Immature natural killer cell (primary cell): ENCODE data around the gene ECI1. TPM values are rescaled to one million over a fixed set of nuclear protein-coding genes. Genes with fewer than 3 reads are reported as not detected.

Experiments used
- DNase-seq, 3 donors: peaks; one replicate each; pipeline ENCODE4 v3.0.0; 2022; ENCODE audit warnings: mixed read lengths in 1 of 3
- H3K27ac Mint-ChIP-seq, 6 donors: one replicate each; pipeline ENCODE4 v1.8.0; 2020; ENCODE audit warnings: mixed read lengths in 6 of 6, mild to moderate bottlenecking in 5 of 6, inconsistent platforms in 4 of 6, moderate library complexity in 3 of 6
- H3K27me3 Mint-ChIP-seq, 3 donors: one replicate each; pipeline ENCODE4 v1.8.0; 2020 to 2021; ENCODE audit warnings: low read depth in 3 of 3, mild to moderate bottlenecking in 3 of 3, mixed read lengths in 3 of 3, moderate library complexity in 3 of 3, inconsistent platforms in 1 of 3
- H3K36me3 Mint-ChIP-seq, 3 donors: one replicate each; pipeline ENCODE4 v1.8.0; 2020; ENCODE audit warnings: mixed read lengths in 3 of 3, inconsistent platforms in 2 of 3, mild to moderate bottlenecking in 2 of 3
- H3K4me1 Mint-ChIP-seq, 2 donors: one replicate each; pipeline ENCODE4 v1.8.0; 2020; ENCODE audit warnings: inconsistent platforms in 2 of 2, mild to moderate bottlenecking in 2 of 2, mixed read lengths in 2 of 2, moderate library complexity in 1 of 2
- H3K4me3 Mint-ChIP-seq, 5 donors: one replicate each; pipeline ENCODE4 v1.8.0; 2020; ENCODE audit warnings: mild to moderate bottlenecking in 5 of 5, mixed read lengths in 5 of 5, inconsistent platforms in 3 of 5, moderate library complexity in 3 of 5
- H3K9me3 Mint-ChIP-seq, 6 donors: one replicate each; pipeline ENCODE4 v1.8.0; 2020; ENCODE audit warnings: mild to moderate bottlenecking in 6 of 6, mixed read lengths in 6 of 6, inconsistent platforms in 4 of 6, moderate library complexity in 3 of 6
- polyA plus RNA-seq, 3 donors: library from polyadenylated mRNA; unstranded; fragments of 300-500 nt; fragmentation: Illumina TruSeq; gene quantifications; one replicate each; pipeline ENCODE4 v1.2.3, GENCODE V29; 2021

ECI1 gene
- polyA plus RNA-seq, 3 donors from 2014 or later: 40.4 to 67.8 (median 42.2) TPM

- Mint-ChIP-seq H3K4me1 (peaks cover 0 to 2% of the 10 kb centered on the region in 2 donors), H3K4me3 (no peak overlapping the region), H3K27ac (no peak overlapping the region), H3K36me3 (peaks cover 0 to 8% (median 7%) of the 10 kb centered on the region in 3 donors), H3K27me3 (peaks cover 2 to 3% (median 2%) of the 10 kb centered on the region in 3 donors), H3K9me3 (peaks cover 0 to 2% (median 0%) of the 10 kb centered on the region in 6 donors)
- no peak for DNase-seq
Observed at GRCh38 chr16:2238838-2239675, 12.3 kb downstream of the ECI1 start.

GRCh38 chr16:2238150-2238837, 13.1 kb downstream of the ECI1 start:
- Mint-ChIP-seq H3K27ac (no peak overlapping the region), H3K27me3 (peaks cover 2 to 3% (median 2%) of the 10 kb centered on the region in 3 donors), H3K36me3 (peaks cover 0 to 8% (median 7%) of the 10 kb centered on the region in 3 donors), H3K4me3 (no peak overlapping the region), H3K4me1 (peaks cover 0 to 2% of the 10 kb centered on the region in 2 donors), H3K9me3 (peaks cover 0 to 2% (median 0%) of the 10 kb centered on the region in 6 donors)
- no peak for DNase-seq

- H3K36me3 Mint-ChIP-seq: peaks cover 0 to 8% (median 7%) of the 10 kb centered on the region in 3 donors
- peaks cover 2 to 3% (median 3%) of the 10 kb centered on the region in 3 donors for H3K27me3 Mint-ChIP-seq
- H3K4me1 Mint-ChIP-seq: peaks cover 0 to 2% of the 10 kb centered on the region in 2 donors
- DNase-seq: no peak
- peaks cover 0 to 2% (median 0%) of the 10 kb centered on the region in 6 donors for H3K9me3 Mint-ChIP-seq
- no peak overlapping the region for H3K4me3 Mint-ChIP-seq
- no peak overlapping the region for H3K27ac Mint-ChIP-seq
Observed at GRCh38 chr16:2237493-2238149, 13.8 kb downstream of the ECI1 start.

- no peak for DNase-seq
Observed at GRCh38 chr16:2237102-2237482, 14.3 kb downstream of the ECI1 start.

GRCh38 chr16:2236337-2237101, 14.9 kb downstream of the ECI1 start, which contains the start of gene DNASE1L2:
TSS of gene DNASE1L2 (plus strand) at chr16:2236444. CDS start at chr16:2236817, 373 bp downstream.
- Mint-ChIP-seq H3K9me3 (peaks cover 0 to 2% (median 0%) of the 10 kb centered on the region in 6 donors), H3K27me3 (peaks cover 2 to 3% (median 2%) of the 10 kb centered on the region in 3 donors), H3K27ac (no peak within 1 kb of the TSS), H3K4me1 (peaks cover 0 to 2% of the 10 kb centered on the region in 2 donors), H3K4me3 (no peak within 1 kb of the TSS), H3K36me3 (peaks cover 0 to 4% (median 3%) of the 10 kb centered on the region in 3 donors)
- no peak for DNase-seq

More at GRCh38 chr16:2237102-2237482, 14.3 kb downstream of the ECI1 start:
- H3K9me3 Mint-ChIP-seq: peaks cover 0 to 2% (median 0%) of the 10 kb centered on the region in 6 donors
- H3K27me3 Mint-ChIP-seq: peaks cover 2 to 3% (median 2%) of the 10 kb centered on the region in 3 donors
- H3K36me3 Mint-ChIP-seq: peaks cover 0 to 4% (median 3%) of the 10 kb centered on the region in 3 donors
- H3K27ac Mint-ChIP-seq: no peak overlapping the region
- no peak overlapping the region for H3K4me3 Mint-ChIP-seq
- peaks cover 0 to 2% of the 10 kb centered on the region in 2 donors for H3K4me1 Mint-ChIP-seq

- no peak overlapping the region for H3K4me3 Mint-ChIP-seq
- peaks cover 0 to 2% of the 10 kb centered on the region in 2 donors for H3K4me1 Mint-ChIP-seq
- DNase-seq: no peak
- H3K36me3 Mint-ChIP-seq: peaks cover 0 to 4% (median 3%) of the 10 kb centered on the region in 3 donors
- H3K27me3 Mint-ChIP-seq: peaks cover 2 to 3% (median 2%) of the 10 kb centered on the region in 3 donors
- no peak overlapping the region for H3K27ac Mint-ChIP-seq
- H3K9me3 Mint-ChIP-seq: peaks cover 0 to 2% (median 0%) of the 10 kb centered on the region in 6 donors
Observed at GRCh38 chr16:2235695-2236336, 15.6 kb downstream of the ECI1 start.

GRCh38 chr16:2235234-2235651, 16.1 kb downstream of the ECI1 start:
- H3K9me3 Mint-ChIP-seq: peaks cover 0 to 2% (median 0%) of the 10 kb centered on the region in 6 donors
- peaks cover 0 to 2% of the 10 kb centered on the region in 2 donors for H3K4me1 Mint-ChIP-seq
- H3K4me3 Mint-ChIP-seq: no peak overlapping the region
- DNase-seq: no peak
- peaks cover 0 to 4% (median 3%) of the 10 kb centered on the region in 3 donors for H3K36me3 Mint-ChIP-seq
- no peak overlapping the region for H3K27ac Mint-ChIP-seq
- peaks cover 2 to 3% (median 2%) of the 10 kb centered on the region in 3 donors for H3K27me3 Mint-ChIP-seq

GRCh38 chr16:2234813-2235170, 16.6 kb downstream of the ECI1 start:
- DNase-seq: no peak
- H3K4me3 Mint-ChIP-seq: no peak overlapping the region

GRCh38 chr16:2233872-2234812, 17.2 kb downstream of the ECI1 start:
- Mint-ChIP-seq H3K4me1 (peaks cover 0 to 2% of the 10 kb centered on the region in 2 donors), H3K27ac (no peak overlapping the region), H3K4me3 (no peak overlapping the region), H3K9me3 (no peaks in the 10 kb centered on the region), H3K27me3 (peaks cover 2 to 4% (median 3%) of the 10 kb centered on the region in 3 donors), H3K36me3 (peaks cover 0 to 8% (median 4%) of the 10 kb centered on the region in 3 donors)
- DNase-seq: no peak

More at GRCh38 chr16:2234813-2235170, 16.6 kb downstream of the ECI1 start:
- H3K4me1 Mint-ChIP-seq: peaks cover 0 to 2% of the 10 kb centered on the region in 2 donors
- peaks cover 2 to 3% (median 2%) of the 10 kb centered on the region in 3 donors for H3K27me3 Mint-ChIP-seq
- H3K9me3 Mint-ChIP-seq: no peaks in the 10 kb centered on the region
- peaks cover 0 to 8% (median 4%) of the 10 kb centered on the region in 3 donors for H3K36me3 Mint-ChIP-seq
- no peak overlapping the region for H3K27ac Mint-ChIP-seq

GRCh38 chr16:2233046-2233775, 18.2 kb downstream of the ECI1 start:
- Mint-ChIP-seq H3K27ac (no peak overlapping the region), H3K4me1 (peaks cover 0 to 2% of the 10 kb centered on the region in 2 donors), H3K36me3 (peaks cover 0 to 8% (median 4%) of the 10 kb centered on the region in 3 donors), H3K27me3 (peaks cover 2 to 4% (median 3%) of the 10 kb centered on the region in 3 donors), H3K4me3 (no peak overlapping the region), H3K9me3 (no peaks in the 10 kb centered on the region)
- no peak for DNase-seq
